HG02642 (cell line): ENCODE measurements around the gene BRME1.
A peak's percentile ranks its signal among the peaks of the same experiment; 100 is the strongest.

Experiments used
- ATAC-seq: cut with Tn5 transposase; IDR thresholded peaks from one replicate; pipeline ENCODE4 v1.9.1; 2021; ENCODE audit warnings: mild to moderate bottlenecking; ENCODE audit not compliant: unreplicated experiment, poor library complexity

The BRME1 gene

DNA sequence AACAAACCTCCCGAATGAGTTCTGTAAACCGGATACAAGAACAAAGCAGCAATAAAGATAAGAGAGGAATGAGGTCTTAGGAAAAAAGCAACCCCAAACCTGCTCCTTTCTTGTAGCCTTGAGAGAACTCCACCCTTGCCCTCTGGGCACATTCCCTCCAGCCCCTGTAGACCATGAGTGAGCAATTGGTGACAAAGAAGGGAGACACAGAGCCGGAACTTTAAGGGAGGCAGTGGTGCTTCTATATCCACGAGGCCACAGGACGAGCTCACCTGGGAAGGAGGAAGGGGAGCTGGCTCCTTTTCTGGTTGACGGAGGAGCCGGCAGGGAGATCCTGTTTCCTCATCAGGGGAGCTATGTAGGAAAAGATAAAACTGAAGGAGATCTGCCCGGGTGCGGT is 13.0 kb downstream of the BRME1 start:
- no peak for ATAC-seq

- no peak for ATAC-seq
These were observed 15.8 kb downstream of the BRME1 start for GRCh38 chr19:13890136-13890535.

DNA sequence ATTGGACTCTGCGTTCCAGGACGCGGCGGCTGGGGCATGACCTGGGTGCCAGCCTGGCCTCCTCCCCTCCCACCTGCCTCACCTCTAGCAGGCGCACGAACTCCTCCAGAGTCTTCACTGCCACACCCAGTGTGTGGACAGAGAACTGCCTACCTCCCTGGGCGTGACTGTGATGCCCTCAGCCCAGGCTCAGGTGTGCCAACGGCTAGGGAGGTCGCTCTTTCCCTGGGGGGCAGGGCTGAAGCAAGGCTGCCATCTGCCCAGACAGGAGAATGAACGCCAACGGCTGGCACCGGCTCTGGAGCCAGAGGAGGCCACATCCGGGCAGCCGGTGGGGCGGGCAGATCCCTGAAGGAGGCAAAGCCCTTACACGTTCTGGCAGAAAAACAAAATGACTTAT is 17.6 kb downstream of the BRME1 start:
- ATAC-seq = no peak

DNA sequence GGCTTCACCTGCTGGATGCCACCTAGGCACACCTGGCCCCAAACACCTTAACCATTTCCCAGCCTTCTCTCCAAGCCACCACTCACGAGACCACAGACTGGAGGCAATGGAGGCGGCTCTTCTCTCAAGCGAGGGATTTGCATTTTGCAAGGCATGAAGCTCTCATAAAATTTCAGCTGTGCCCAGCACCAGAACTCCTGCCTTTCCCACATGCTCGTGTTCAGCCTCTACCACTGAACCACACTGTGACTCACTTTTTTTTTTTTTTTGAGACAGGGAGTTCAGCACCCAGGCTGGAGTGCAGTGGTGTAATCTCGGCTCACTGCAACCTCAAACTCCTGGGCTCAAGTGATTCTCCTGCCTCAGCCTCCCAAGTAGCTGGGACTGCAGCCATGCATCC is 18.4 kb downstream of the BRME1 start:
- ATAC-seq = no peak

- no peak for ATAC-seq
These were observed 18.9 kb downstream of the BRME1 start for GRCh38 chr19:13887018-13887436.

GRCh38 chr19:13885826-13886365 is 20.0 kb downstream of the BRME1 start:
- ATAC-seq = no peak

DNA sequence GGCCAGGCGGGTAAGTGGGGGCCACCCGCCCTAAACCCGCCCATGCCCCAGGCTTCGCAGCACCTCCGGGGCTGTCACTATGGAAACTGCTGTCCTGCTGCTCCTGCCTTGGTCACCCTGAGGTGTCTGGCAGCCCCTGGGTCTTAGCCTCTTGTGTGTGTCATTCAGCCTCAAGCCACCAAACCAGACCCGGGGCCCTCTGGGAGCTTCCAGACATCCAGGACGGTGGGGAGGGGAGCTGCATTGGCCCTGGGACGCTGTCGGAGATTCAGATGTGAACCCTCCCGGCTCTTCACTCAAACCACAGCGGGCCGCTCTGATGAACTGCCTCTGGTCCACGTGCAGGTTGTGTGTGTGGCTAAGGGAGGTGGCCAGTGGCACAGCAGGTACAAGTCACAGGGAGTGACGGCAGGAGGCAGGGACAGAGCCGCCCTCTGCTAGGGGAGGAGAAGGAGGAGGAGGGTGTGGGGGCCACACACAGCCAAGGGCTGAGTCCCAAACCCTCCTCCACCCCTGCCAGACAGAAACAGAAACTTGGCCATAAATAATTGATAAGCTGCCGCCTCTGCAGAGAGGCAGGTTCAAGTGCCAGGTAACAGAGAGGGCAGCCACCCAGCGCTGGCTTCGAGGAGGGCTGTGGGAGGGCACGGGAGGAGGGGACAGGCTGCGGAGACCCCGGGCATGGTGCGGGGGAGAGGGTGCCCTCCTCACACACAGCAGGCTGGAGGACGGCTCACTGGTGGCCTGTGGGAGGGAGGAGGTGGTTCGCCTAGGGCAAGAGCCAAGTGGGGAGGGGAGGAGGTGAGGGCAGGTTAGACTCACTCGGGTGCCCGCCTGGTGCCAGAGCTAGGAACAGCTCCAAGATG is 21.0 kb downstream of the BRME1 start:
- no peak for ATAC-seq

DNA sequence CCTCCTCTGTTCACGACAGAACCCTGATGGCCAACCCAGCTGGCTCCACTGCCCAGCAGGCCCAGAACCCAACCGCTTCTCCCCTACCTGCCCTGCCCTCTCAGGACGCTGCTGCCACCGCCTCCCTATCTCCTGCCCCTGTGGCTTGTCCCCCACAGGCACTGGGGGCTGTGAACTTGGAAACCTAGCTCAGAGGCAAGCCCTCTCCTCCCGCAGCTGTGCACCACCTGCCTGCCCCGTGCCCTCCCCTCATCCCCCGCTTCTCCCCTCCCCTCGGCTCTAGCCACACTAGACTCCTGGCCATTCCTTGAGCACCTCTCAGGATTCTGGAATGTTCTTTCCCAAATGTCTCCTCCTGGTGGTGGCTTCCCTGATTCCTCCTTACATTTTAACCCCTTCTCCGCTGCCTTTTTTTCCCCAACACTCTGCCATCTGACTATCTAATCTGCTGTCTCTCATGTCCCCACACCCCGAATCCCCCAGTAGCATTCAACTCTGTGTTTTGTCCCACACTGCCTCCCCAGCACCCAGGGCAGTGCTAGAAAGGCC is 22.3 kb downstream of the BRME1 start:
- ATAC-seq = no peak

GRCh38 chr19:13882836-13883235 is 23.1 kb downstream of the BRME1 start:
- no peak for ATAC-seq

- no peak for ATAC-seq
These were observed 23.5 kb downstream of the BRME1 start for GRCh38 chr19:13882419-13882795.

DNA sequence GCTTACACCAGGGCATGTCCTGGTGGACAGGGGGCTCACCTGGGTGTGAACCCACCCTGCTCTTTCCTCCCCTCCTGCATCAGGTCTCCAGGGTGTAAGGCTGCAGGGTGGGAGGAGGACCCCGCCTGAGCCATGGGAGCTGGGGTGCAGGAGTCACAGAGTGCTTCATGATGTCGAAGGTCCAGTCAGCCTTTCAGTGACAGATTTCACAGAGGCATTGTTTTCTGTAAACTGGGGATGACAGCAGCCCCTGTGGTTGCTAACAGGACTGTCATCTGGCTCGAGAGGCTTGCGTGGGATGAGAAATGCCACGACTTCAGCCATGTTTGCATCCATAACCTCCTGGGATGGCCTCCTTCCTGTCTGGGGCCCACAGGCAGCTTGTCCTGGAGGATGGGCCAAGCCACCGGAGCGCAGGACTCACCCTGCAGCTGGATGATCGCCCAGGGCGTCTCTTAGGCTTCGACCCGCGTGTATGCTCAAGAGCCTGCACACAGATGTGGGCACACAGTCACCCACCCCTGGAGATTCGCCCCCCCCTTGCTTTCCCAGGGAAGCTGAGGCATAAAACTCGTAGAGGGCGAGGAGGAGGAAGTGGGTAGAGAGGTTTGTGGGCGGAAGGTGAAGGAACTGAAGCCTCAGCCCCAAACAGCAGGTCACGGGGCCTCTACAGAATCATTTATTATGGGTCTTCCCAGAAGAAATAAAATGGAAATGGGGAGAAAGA is 24.1 kb downstream of the BRME1 start:
- no peak for ATAC-seq

DNA sequence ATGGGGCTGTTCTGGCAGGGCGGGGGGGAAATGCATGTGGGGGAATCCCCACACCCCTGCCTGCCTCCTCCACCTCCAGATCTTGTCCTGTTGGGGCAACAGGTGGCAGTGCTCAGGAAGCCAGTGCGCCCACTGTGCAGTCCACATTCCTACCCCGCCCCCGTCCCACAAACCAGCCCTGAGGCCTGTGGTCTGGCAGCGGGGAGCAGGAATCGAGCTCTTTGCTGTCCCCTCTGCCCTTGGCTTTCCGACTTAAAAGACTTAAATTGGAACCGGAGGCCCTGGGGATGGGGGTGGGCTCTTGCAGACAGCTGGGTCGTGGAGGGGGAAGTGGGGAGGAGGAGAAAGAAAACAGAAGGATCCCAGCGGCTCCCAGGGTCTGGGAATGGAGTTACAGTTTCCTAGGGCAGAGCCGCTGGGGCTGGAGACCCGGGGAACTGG is 24.6 kb downstream of the BRME1 start:
- no peak for ATAC-seq

GRCh38 chr19:13880059-13881043 is 25.6 kb downstream of the BRME1 start:
- ATAC-seq = peak; percentile 86

DNA sequence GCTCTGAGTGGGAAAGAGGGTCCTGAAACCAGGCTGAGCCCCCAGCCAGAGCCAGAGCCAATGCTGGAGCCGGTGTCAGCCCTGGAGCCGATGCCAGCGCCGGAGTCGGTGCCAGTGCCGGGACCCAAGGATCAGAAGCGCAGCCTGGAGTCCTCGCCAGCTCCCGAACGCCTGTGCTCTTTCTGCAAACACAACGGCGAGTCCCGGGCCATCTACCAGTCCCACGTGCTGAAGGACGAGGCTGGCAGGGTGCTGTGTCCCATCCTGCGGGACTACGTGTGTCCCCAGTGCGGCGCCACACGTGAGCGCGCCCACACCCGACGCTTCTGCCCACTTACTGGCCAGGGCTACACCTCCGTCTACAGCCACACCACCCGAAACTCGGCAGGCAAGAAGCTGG is 28.6 kb downstream of the BRME1 start:
- no peak for ATAC-seq

GRCh38 chr19:13876834-13877233 is 29.1 kb downstream of the BRME1 start, which contains the start of gene NANOS3:
TSS of gene NANOS3 (plus strand) at chr19:13877134. CDS start at chr19:13877249, 115 bp downstream.
- ATAC-seq = no peak

DNA sequence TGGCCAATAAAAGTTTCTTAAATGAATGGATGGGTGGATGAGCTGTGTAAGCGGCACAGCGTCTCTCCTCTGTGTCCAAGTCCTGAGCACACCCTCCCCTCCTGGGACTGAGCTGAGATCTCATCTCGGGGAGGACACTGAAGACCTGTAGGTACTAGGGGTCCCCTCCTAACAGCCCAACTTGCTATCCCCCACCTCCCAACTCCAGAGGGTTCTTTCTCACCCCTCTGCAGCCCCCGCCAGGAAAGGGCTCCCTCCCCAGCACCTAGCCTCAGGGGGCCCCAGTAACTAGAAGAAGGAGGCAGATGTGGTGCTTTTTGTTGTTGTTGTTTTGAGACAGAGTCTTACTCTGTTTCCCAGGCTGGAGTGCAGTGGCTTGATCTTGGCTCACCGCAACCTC is 30.1 kb downstream of the BRME1 start:
- no peak for ATAC-seq

- no peak for ATAC-seq
These were observed 31.9 kb downstream of the BRME1 start for GRCh38 chr19:13873834-13874515.

DNA sequence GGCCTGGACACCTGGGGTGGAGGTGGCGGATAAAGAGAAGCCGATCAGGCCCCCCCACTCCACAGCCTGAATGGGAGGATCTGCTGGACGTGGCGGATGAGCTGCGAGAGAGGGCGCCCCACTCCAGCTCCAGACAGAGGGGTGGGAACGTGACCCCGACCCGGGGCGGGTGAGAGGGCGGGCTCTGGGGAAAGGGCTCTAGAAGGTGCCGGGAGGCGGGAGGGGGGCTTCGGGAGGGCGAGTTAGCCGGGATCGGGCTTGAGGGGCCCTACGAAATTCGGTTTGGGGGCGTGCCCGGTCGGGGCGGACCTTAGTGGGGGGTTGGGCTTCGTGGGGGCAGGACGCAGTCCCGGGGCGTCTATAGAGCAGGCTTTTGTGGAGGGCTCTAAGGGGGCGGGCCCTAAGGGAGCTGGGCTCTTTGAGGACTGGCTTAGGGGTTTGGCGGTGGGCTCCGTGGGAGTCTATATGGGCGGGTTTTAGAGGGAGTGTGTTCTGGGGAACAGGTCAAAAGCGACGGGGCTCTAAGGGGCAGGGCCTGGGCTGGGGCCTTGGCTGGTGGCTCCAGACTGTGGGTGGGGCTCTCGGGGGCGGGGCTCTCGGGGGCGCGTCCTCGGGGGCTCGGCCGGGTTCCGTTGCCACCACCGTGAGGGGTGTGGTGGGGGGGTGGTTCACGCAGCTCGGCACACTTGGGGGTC is 33.1 kb downstream of the BRME1 start:
- ATAC-seq = no peak

- no peak for ATAC-seq
These were observed 33.6 kb downstream of the BRME1 start for GRCh38 chr19:13872339-13872694.
